ENCODE measurements around the gene PGAM2.
A peak's percentile ranks its signal among the peaks of the same experiment; 100 is the strongest.

PGAM2 gene

DNA sequence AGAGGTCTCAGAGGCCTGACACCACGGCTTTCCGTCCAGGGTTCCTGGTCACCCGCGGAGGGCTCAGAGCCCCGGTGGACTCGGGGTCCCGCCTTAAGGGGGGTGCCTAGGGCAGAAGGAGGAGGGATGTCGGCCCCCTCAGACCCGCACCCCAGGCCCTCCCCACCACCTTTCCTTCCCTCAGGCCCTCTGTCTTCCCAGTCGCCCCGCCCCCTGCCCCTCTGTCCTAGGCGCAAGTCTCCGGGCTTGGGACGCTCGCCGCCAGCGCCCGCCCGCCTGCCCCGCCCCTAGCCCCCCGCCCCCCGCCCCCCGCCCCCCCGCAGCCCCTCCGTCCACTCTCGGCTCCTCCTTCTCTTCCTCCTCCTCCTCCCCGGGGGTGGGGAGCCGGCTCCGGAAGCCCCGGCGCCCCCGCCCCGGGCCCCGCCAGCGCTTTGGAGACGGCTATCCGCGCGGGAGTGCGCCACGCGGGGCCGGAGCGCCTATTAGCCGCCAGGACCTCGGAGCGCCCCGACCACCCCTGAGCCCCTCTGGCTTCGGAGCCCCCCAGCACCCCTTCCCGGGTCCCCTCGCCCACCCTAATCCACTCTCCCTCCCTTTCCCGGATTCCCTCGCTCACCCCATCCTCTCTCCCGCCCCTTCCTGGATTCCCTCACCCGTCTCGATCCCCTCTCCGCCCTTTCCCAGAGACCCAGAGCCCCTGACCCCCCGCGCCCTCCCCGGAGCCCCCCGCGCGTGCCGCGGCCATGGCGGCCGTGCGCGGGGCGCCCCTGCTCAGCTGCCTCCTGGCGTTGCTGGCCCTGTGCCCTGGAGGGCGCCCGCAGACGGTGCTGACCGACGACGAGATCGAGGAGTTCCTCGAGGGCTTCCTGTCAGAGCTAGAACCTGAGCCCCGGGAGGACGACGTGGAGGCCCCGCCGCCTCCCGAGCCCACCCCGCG is 38.8 kb upstream of the PGAM2 start, which contains the start of gene AEBP1:
AEBP1 (plus strand) TSS at position 423 of the 937 bp plus-strand sequence; CDS start at position 744, 321 bp downstream.
- peak within 1 kb of the TSS; percentile 41 for H3K4me3 ChIP-seq (ENCODE audit: low read depth, low read length)

GRCh38 chr7:44103566-44103922 is 38.2 kb upstream of the PGAM2 start:
- H3K4me3 ChIP-seq (ENCODE audit: low read depth, low read length) = peak overlapping the region; percentile 41

DNA sequence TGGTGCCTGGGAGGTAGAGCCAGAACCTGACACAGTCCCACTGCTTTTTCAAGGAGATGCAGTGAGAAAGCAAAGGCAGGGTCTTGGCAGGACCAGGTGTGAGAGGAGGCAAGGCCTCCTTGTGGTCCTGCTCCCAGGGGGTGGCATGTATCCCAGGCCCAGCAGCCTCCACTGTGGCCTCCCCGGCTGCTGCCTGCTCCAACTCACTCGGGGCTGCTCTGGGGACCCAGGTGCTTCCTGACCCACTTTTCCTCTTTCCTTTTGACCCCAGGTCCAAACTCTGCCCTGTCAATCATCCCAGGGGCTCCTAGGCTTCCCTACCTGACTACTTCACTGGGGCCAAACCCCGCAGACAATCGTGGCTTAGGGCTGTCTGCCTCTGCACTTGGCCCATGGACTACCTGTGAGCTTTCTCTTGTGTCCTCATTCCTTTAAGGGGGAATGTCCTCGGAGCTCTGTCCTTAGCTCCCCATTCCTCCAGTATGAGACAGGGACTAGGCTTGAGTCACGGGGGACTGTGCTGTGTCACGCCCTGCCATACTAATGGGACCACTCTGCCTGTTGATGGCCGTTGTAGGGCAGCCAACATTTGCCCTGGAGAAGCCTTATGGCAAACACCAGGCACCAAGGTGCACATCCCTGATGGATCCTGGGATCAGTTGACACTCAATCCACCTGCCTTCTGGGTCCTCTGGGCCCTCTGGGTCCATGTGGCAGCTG is 37.6 kb upstream of the PGAM2 start:
- H3K4me3 ChIP-seq (ENCODE audit: low read depth, low read length) = no peak overlapping the region

GRCh38 chr7:44101966-44102845 is 36.8 kb upstream of the PGAM2 start:
- H3K4me3 ChIP-seq (ENCODE audit: low read depth, low read length) = no peak overlapping the region

DNA sequence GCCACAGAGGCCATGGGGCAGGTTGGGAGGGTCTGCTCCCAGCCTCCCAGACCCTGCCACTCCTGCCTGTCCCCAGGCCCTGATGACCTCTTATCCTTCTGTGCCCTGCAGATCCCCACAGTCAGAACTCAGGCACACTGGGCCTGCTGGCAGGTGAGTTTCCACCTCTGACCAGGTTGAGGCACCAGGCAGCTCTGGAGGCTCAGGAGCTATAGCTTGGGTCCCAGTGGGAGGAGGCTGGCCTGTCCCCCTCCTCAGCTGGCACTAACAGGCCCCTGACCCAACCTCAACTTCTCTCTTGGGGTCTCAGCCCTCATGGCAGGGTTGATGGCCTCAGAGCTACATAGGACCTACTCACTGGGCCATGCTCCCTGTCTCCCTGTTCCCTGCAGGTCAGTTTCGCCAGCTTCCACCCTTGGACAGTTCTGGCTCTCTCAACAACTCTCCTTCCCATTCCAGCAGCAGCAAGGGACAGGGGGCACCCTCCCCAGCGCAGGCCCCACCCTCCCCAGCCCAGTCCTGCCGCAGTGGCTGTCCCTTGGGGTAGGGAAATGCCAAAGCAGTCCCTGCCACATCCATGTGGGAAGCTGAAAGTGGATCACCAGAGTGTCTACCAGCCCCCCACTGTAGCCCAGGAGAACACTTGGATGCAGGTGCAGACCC is 36.1 kb upstream of the PGAM2 start:
- H3K4me3 ChIP-seq (ENCODE audit: low read depth, low read length) = no peak overlapping the region

DNA sequence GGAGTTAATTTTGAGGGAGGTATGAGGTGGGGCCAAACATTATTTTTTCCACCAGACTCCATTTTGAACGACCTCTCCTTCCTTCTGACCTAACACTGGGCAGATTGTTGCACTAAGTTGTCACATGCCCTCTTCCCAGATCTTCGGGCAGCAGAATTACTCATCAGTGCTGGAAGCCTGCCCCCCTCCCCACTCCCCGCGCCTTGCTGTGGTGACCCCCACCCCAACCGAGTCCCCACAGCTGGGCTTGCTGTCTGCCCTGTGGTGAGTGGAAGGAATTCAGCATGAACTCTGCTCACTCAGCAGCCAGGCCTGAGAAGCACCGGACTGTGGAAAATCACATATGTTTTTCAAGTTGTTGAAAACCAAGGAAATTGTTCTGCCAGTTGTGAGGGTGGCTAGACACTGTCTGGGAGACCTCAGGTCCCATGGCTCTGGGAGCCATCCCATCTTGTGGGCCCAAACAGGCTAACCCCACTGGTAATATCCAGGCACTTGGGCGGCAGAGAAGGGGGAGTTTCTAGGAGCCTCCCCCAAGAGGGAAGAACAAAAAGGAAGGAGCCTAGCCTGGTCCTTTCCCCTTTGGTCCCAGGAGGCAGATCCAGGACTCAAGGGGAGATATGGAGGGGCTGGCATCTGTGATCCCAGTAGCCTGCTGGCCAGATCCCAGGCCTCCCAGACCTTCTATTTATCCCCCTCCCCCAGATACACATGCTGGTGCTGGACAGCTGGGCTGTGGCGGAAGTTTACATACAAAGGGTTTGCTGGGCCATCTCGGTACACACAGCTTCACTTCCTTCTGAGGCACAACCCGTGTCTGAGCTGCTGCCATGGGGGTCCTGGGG is 35.3 kb upstream of the PGAM2 start:
- no peak overlapping the region for H3K4me3 ChIP-seq (ENCODE audit: low read depth, low read length)

GRCh38 chr7:44099669-44100068 is 34.3 kb upstream of the PGAM2 start:
- no peak overlapping the region for H3K4me3 ChIP-seq (ENCODE audit: low read depth, low read length)

DNA sequence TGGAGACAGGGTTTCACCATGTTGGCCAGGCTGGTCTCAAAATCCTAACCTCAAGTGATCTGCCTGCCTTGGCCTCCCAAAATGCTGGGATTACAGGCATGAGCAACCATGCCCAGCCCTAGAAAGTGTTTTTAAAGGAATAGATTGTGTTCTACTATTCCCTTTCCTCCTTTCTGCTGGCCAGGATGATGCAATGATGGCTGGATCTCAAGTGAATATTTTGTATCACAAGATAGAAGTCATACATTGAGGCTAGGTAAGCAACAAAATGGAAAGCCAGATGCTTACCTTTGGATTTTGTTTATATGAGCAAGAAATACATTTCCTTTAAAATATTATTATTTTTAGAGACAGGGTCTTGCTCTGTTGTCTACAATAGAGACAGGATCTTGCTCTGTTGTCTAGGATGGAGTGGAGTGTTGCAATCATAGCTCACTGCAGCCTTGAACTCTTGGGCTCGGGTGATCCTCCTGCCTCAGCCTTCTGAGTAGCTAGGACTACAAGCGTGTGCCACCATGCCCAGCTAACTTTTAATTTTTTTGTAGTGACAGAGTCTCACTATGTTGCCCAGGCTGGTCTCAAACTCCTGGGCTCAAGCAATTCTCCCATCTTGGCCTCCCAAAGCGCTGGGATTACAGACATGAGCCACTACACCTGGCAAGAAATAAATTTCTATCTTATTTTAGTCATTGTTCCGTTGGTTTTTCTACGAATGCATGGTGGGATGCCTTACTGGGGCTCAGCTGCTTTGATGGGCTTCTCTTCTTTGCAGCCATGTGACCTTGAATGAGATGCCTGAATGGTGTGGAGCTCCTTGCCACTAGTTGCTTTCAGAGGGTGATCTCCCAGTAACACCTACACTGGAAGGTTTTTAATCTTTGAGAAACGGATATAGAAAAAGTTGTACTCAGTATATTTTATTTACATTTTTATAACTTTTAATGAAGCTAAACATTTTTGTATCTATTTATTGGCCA is 33.0 kb upstream of the PGAM2 start:
- H3K4me3 ChIP-seq (ENCODE audit: low read depth, low read length) = no peak overlapping the region

GRCh38 chr7:44097064-44097932 is 31.9 kb upstream of the PGAM2 start:
- H3K4me3 ChIP-seq (ENCODE audit: low read depth, low read length) = no peak overlapping the region

DNA sequence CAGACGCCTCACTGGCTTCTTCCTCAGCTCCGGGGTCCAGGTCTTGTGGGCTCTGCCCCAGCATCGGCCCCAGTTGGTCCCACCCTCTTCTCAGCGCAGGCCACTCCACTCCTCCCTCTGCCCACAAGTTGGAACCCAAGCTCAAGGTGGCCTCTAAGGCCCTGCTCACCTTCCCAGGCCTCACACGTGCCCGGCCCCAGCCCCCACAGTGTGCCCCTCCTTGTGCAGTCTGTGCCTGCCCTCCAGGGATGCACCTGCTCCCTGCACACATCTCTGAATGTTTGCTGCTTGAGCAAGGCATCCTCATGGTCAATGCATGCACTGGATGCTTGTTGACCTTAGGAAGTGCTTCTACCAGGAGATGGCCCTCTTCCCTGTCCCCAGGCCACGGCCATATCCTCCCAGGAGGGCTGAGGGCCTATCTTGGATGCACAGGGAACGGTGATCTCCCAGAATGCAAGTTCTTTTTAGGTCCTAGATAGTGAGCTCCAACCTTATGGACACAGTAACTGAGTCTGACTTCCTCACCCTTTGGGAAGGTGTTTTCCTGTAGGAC is 31.0 kb upstream of the PGAM2 start:
- H3K4me3 ChIP-seq (ENCODE audit: low read depth, low read length) = no peak overlapping the region

- H3K4me3 ChIP-seq (ENCODE audit: low read depth, low read length) = no peak overlapping the region
Measured at GRCh38 chr7:44095781-44096180, 30.4 kb upstream of the PGAM2 start.

DNA sequence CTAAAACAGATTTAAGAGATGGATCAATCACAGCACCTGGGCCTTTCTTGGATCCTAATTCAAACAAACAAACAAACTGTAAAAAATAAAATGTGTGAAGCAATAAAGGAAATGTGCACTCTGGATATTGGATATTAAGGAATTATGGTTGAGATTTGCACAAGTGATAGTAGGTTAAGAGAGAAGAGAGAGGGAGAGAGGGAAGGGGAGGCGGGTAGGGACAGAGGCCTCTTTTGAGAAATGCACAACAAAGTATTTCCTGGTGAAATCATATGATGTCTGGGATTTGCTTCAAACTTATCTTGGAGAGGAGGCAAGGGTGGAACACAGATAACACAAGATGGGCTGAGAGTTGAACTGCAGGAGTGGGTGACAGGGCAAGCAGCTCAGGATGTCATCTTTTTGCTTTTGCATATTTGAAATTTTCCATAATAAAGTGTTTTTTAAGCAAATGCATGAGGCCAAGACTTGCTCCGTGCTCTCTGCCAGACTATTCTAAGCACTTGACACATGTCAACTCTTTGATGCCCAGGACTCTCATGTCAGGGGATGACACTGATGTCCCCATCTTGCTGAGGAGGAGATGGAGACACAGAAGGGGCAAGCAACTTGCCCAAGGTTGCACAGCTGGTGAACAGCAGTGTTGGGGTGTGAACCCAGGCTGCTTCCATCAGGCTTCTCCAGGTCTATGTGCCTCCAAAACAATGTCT is 29.7 kb upstream of the PGAM2 start:
- H3K4me3 ChIP-seq (ENCODE audit: low read depth, low read length) = no peak overlapping the region

- no peak overlapping the region for H3K4me3 ChIP-seq (ENCODE audit: low read depth, low read length)
Measured at GRCh38 chr7:44094365-44094764, 29.0 kb upstream of the PGAM2 start.

DNA sequence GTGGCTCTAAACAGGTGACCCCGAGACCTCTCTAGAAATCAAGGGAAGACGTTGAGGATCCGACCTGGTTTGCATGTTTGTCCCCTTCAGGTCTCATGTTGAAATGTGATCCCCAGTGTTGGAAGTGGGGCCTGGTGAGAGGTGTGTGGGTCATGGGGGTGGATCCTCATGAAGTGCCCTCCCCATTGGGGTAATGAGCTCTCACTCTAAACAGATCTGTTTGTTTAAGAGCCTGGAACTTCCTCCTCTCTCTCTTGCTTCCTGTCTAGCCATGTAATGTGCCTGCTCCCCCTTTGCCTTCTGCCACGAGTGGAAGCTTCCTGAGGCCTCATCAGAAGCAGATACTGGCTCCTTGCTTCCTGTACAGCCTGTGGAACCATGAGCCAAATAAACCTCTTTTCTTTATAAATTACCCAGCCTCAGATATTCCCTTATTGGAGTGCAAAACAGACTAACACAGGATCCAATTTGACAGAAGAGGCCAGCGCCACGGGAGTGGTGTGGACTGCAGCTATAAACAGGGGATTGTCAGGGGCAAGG is 27.8 kb upstream of the PGAM2 start:
- H3K4me3 ChIP-seq (ENCODE audit: low read depth, low read length) = no peak overlapping the region

DNA sequence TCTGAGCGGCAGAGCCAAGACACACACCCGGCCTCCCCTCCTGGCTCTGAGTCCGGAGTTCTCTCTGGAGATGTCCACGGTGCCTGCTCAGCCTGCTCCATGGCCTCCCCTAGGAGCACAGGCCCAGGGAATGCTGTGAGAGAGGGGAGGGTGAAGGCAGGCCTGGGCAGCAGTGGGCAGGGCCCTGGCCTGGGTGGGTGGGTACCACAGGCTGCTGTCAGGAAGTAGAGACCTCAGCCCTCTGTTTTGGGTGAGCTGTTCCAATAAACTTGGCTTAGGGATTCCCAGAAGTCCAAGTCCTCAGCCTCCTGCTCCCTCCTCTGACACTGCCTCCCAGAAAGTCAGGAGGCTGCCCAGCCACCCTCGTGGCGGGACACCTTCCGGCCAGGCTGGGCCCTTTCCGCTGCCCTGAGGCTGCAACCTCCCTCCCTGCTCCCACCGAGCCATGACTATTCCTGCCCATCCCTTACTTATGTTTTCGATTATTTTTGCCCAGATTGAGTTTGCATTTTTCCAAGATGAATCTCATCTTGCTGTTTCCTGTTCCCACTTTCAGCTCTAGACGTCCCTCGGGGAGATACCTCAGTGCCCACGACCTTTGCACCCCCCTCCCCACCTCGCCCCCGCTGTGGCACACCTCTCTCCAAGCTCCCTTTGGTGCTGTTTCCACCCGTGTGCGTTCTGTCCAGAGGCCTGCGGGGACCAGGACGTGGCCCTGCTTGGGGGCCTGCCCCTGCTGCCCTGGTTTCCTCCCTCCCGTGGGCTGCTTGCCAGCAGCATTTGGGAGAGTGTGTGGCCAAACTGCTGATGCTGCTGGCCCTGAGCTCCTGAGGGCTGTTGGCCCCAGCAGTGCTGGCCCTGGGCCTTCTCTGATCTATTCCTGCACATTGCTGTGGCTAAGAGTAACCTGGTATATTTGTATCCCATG is 22.8 kb upstream of the PGAM2 start:
- no peak overlapping the region for H3K4me3 ChIP-seq (ENCODE audit: low read depth, low read length)
